ENCODE measurements around the gene GCH1. TPM values are rescaled to one million over a fixed set of nuclear protein-coding genes. Genes with fewer than 3 reads are reported as not detected.

Gene GCH1
- total RNA-seq, 1 experiment from 2014 or later: 7.1 TPM

GRCh38 chr14:54834727-54835126, 67.9 kb downstream of the GCH1 start:
- Mint-ChIP-seq H3K27ac (ENCODE audit: low read depth, unreplicated experiment) (no peak overlapping the region), H3K4me1 (ENCODE audit: insufficient read depth, unreplicated experiment) (peaks cover 7% of the 10 kb centered on the region), H3K9me3 (ENCODE audit: unreplicated experiment) (no peaks in the 10 kb centered on the region), H3K27me3 (ENCODE audit: insufficient read depth, unreplicated experiment) (no peaks in the 10 kb centered on the region), H3K4me3 (ENCODE audit: unreplicated experiment) (no peak overlapping the region), H3K36me3 (ENCODE audit: insufficient read depth, unreplicated experiment) (no peaks in the 10 kb centered on the region)
- no TSS peak for BruUV-seq (replicated peaks)
- no peak for DNase-seq (ENCODE audit: unreplicated experiment)
- ChIA-PET POLR2A (no interaction called here), CTCF (interaction anchor here (0.6 kb wide), 1 partner anchor 54 kb away, joined by 3 read pairs; no protein-coding TSS in a partner anchor)
- intact Hi-C loops (cut with micrococcal nuclease): no loop called here
- TF ChIP-seq CTCF (IDR thresholded peaks at IDR 0.05; ENCODE audit: unreplicated experiment): no peak

- DNase-seq (ENCODE audit: unreplicated experiment): no peak
- CTCF ChIA-PET: interaction anchor here (0.6 to 0.7 kb wide), 2 partner anchors 54 to 1287 kb away, joined by 3 read pairs; no protein-coding TSS in a partner anchor
- Mint-ChIP-seq H3K27ac (ENCODE audit: low read depth, unreplicated experiment) (no peak overlapping the region), H3K9me3 (ENCODE audit: unreplicated experiment) (no peaks in the 10 kb centered on the region), H3K27me3 (ENCODE audit: insufficient read depth, unreplicated experiment) (no peaks in the 10 kb centered on the region), H3K4me3 (ENCODE audit: unreplicated experiment) (no peak overlapping the region), H3K36me3 (ENCODE audit: insufficient read depth, unreplicated experiment) (no peaks in the 10 kb centered on the region), H3K4me1 (ENCODE audit: insufficient read depth, unreplicated experiment) (peaks cover under 1% of the 10 kb centered on the region)
- POLR2A ChIA-PET: no interaction called here
- intact Hi-C loops (cut with micrococcal nuclease): no loop called here
- TF ChIP-seq CTCF (IDR thresholded peaks at IDR 0.05; ENCODE audit: unreplicated experiment): no peak
- BruUV-seq (replicated peaks): no TSS peak
These were observed 68.5 kb downstream of the GCH1 start for GRCh38 chr14:54834081-54834480.

GRCh38 chr14:54830650-54831049, 72.0 kb downstream of the GCH1 start:
- no peak for TF ChIP-seq CTCF (IDR thresholded peaks at IDR 0.05; ENCODE audit: unreplicated experiment)
- H3K9me3 Mint-ChIP-seq (ENCODE audit: unreplicated experiment): no peaks in the 10 kb centered on the region
- H3K27ac Mint-ChIP-seq (ENCODE audit: low read depth, unreplicated experiment): no peak overlapping the region
- H3K4me3 Mint-ChIP-seq (ENCODE audit: unreplicated experiment): no peak overlapping the region
- intact Hi-C loops (cut with micrococcal nuclease): no loop called here
- DNase-seq (ENCODE audit: unreplicated experiment): no peak
- no peaks in the 10 kb centered on the region for H3K36me3 Mint-ChIP-seq (ENCODE audit: insufficient read depth, unreplicated experiment)
- BruUV-seq (replicated peaks): no TSS peak
- no peaks in the 10 kb centered on the region for H3K4me1 Mint-ChIP-seq (ENCODE audit: insufficient read depth, unreplicated experiment)
- ChIA-PET CTCF (interaction anchor here (0.6 to 1.0 kb wide), 3 partner anchors 25 to 62 kb away, joined by 3 to 5 read pairs (median 3); no protein-coding TSS in a partner anchor), POLR2A (interaction anchor here (0.9 kb wide), 1 partner anchor 11 kb away, joined by 3 read pairs; no protein-coding TSS in a partner anchor)
- no peaks in the 10 kb centered on the region for H3K27me3 Mint-ChIP-seq (ENCODE audit: insufficient read depth, unreplicated experiment)

GRCh38 chr14:54829486-54830224, 73.0 kb downstream of the GCH1 start:
- Mint-ChIP-seq H3K4me3 (ENCODE audit: unreplicated experiment) (no peak overlapping the region), H3K4me1 (ENCODE audit: insufficient read depth, unreplicated experiment) (no peaks in the 10 kb centered on the region), H3K27me3 (ENCODE audit: insufficient read depth, unreplicated experiment) (no peaks in the 10 kb centered on the region), H3K27ac (ENCODE audit: low read depth, unreplicated experiment) (no peak overlapping the region), H3K9me3 (ENCODE audit: unreplicated experiment) (peaks cover 4% of the 10 kb centered on the region), H3K36me3 (ENCODE audit: insufficient read depth, unreplicated experiment) (no peaks in the 10 kb centered on the region)
- ChIA-PET POLR2A (no interaction called here), CTCF (no interaction called here)
- intact Hi-C loops (cut with micrococcal nuclease): no loop called here
- TF ChIP-seq CTCF (IDR thresholded peaks at IDR 0.05; ENCODE audit: unreplicated experiment): no peak
- DNase-seq (ENCODE audit: unreplicated experiment): no peak
- no TSS peak for BruUV-seq (replicated peaks)

All from MCF 10A (cell line).